Measurements from ENCODE around the gene IRAK2.

Gene IRAK2

GRCh38 chr3:10192953-10193691 is 28.4 kb downstream of the IRAK2 start:
- DNase-seq = peak in 2 of 4 experiments; percentile 22 to 38

DNA sequence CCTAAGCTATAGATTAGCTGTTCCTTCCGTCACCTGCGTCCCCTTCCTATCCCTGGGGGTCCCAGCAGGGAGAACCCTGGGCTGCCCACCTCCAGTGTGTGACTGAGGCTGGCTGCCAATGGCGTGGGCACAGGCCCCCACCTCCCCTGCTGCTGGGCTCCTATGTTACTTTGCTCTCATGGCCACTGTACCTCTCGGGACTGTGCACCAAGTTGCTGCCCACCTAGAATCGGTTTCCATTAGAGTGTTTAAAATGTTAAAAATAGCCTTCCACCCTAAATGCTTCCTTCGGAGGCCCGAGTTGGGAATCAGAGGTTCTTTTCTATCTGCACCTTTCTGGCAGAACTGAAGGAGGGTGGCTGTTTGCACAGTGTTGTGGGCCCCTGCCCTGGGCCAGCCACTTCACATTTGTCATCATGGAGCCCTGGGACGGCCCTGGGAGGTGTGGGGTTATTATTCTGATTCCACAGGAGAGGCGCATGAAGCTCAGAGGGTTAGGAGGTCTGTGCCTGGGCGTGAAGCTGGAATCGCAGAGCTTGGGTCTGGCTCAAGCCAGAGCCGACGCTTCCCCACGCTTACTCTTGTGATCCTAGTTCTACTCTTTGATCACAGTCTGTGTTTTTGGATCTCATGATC is 29.1 kb downstream of the IRAK2 start:
- DNase-seq = no peak

DNA sequence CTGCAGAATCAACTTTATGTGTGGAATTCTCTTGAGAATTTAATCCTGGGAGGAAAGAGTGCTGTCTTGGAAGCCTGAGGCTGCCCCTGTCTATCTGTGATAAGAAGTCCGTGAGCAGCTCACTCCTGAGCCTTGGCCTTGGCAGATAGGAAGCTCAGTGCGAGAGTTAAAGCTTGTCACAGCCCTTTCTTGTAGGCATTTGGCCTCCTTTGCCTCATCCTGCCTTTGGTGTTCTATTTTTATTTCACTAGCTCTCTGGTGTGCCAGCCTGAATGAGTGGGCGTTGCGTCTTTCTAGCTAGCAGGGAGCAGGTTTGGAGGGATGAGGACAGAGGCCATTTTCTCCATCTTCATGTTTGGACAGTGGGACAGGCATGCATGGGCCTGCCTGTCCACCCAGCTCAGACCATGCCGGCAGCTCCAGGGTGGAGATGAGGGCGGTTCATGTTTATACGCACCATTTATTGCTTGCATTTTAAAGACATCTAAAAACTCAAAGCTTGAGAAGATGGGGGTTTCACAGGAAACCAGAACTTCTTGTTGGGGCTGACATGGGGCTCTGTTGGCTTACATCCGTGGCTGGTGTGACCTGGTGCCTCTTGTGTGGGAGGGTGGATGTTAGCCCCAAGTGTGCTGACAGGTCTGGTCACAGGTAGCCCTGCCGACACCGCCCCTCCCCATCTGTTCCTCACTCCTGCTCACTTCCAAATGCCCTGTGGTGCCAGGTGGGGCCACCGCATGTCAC is 29.8 kb downstream of the IRAK2 start:
- peak in 1 of 4 experiments; percentile 24 for DNase-seq

GRCh38 chr3:10195366-10196089 is 30.8 kb downstream of the IRAK2 start:
- no peak for DNase-seq

DNA sequence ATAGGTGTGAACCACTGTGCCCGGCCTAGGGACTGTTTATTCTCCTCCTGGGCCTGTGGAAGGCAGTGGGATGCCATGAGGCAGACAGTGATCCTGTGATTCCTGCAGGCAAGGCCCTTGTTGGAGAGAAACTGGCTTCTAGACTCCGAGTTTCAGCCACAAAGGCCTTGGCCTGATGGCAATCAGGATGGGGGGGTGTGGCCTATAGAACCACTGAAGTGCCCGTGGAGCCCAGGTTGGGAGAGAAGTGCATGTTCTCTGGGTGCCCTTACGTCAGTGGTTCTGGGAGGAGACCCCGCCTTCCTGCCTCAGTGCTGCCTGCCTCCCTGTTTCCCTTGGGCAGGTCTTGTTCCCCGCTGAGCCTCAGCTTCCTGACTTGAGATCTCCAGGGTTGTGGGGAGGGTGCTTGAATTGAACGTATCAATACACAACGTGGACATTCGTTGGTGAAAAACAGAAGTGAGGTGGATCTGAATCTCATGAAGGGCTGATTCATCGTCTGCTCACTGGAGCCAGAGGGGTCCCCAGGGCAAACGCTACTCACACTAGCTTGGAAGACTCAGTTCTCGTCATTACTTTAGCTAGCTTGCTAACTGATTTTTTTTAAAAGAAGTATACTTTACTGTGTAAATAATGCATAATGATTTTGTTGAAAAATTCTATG is 31.8 kb downstream of the IRAK2 start:
- no peak for DNase-seq

DNA sequence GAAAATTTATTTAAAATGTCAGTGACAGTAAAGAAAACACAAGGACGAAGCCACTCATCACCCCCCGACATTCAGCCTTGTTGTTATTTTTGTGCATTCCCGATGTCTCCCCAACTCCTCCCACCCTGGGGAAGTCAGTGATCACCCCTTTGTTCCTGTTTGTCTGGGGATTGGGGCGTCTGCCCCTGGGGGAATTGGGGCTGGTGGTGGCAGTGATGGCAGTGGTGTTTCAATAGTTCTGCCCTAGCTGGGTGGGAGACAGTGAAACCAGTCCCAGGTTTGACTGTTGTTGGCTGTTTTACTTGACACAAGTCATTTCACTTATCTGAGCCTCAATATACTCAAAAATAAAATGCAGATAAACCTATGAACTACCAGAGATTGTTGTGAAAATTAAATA is 33.5 kb downstream of the IRAK2 start:
- DNase-seq = no peak

GRCh38 chr3:10198761-10199649 is 34.3 kb downstream of the IRAK2 start:
- peak in 2 of 4 experiments; percentile 33 to 37 for DNase-seq

DNA sequence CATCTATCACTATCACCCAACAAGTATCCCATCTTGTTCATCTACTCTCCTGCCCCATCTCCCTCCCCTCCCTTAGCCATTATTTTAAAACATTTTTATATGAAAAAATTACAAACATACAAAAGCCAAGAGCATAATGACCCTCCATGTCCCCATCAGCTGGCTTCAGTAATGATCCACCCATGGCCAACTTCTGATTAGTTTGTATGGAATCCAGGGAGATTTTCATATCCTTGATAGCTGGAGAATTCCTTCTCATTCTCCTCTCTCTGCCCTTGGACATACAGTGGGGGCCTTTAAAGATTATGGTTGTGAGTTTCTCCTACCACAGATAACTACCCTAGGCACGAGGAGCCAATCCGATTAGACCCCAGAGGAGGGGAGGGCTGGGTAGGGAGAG is 40.2 kb downstream of the IRAK2 start:
- DNase-seq = no peak

DNA sequence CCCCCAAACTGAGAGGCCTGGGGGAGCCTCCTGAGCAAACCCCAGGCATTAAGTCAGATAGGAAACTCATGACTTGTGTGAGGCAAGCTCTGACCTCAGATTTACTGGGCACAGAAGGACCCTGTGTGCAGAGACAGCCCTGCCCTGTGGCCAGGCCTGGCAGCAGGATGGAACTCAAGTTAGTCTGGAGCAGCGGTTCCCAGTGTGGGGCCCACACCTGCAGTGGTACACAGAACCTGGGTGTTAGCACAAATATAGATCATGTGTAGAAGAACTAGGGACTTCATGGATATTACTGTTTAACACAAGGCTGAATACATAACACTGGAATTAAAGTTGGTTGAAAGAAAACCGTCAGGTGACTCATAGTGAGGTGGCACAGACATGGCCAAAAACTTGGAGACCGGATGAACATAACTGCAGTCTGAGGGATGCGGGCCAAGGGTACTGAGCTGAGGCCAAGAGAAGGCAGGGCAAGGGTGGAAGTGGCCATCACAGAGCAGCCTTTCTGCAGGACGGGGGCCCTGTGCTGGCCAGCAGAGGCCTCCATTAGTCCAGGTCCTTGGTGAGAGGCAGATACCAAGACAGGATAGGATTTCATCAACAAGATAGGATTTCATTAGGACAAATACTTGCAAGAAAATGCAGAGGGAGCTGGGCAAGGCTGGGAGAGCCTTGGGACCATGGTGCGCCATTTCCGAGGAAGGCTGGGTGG is 40.9 kb downstream of the IRAK2 start:
- DNase-seq = no peak

- DNase-seq = no peak
Measured at GRCh38 chr3:10206166-10206511, 41.4 kb downstream of the IRAK2 start.

GRCh38 chr3:10213156-10213792 is 48.6 kb downstream of the IRAK2 start:
- no peak for DNase-seq

DNA sequence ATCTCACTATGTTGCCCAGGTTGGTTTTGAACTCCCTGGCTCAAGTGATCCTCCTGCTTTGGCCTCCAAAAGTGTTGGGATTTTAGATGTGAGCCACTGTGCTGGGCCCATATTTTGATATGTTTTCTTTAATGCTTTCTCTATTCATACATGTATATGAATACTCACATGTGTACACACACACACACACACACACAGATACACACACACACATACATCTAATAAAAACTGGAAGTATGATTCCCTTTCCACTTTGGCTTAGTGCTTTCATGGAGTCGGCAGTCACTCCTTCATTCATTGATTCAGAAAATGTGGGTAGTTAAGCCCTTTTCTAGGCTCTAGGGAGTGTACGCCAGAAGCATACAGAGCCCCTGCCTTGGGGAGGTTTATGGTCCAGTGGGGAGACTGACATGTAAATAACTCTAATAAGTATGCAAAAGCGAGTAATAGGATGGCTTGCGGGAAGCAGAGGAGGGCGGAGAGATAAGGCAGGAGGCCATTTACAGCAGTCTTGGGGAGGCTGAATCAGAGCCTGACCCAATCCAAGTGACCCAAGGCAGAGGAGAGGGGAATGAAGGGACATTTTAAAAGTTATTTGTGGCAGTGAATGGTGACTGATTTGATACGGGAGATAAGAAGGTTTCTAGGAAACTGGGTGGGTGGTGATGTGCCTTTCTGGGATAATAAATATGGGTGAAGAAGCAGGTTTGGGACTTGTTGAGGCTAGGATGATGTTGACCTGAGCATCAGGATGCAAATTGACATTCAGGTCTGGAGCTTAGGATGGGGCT is 51.1 kb downstream of the IRAK2 start:
- DNase-seq = no peak

DNA sequence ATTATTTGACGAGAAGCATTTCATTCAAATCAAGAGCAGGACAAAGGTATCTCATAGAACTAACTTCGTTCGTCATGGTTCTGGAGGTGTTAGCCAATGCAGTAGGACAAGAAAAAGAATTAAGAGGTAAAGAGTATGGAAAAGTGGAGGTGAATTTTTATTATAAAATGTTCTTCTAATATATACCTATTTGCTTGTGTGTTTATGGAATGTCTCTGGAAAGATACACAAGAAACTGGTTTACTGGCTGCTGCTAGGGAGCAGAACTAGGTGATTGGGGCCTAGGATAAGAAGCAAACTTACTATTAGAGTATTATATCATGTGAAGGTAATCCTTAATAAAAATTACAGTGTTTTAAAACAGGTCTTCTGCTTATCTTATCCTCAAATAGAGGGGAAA is 52.6 kb downstream of the IRAK2 start:
- no peak for DNase-seq

DNA sequence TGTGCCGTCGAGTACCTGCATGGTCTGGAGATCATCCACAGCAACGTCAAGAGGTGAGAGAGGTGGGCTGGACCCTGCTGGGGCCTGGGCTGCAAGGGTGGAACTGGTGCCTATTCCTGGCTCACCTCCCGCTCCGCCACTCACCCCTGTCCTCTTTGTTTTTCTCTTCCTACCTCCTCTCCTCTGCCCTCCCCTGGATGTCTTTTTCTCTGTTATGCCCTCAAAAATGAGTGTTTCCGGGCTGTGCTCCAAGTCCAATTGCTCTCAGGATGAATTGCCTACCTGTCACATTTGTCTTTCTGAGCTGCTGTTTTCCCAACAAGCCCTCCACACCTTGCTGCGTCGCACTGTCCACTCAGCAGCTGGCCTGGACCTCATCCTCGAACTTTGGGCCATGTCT is 55.0 kb downstream of the IRAK2 start:
- DNase-seq = no peak

- DNase-seq = peak in 1 of 4 experiments; percentile 12
Measured at GRCh38 chr3:10223676-10224639, 59.2 kb downstream of the IRAK2 start.

- DNase-seq = peak in 3 of 4 experiments; percentile 19 to 46 (median 19)
Measured at GRCh38 chr3:10224794-10225665, 60.3 kb downstream of the IRAK2 start.

- no peak for DNase-seq
Measured at GRCh38 chr3:10226293-10226692, 61.6 kb downstream of the IRAK2 start.
